SK-N-SH (cell line): Measurements from ENCODE around the gene CPT1B. TPM values are rescaled to one million over a fixed set of nuclear protein-coding genes. Genes with fewer than 3 reads are reported as not detected.

Experiments used
- CTCF ChIA-PET: fragments of 300-600, 350-600 bp; formaldehyde crosslinking; extraction: SDS; loops from one replicate; lab custom pipeline; 2021; lab: Yijun Ruan, JAX
- POLR2A ChIA-PET: fragments of 350-600 bp; sonication (Branson Sonifier 250); formaldehyde crosslinking; extraction: SDS; loops from one replicate; lab custom pipeline; 2020; ENCODE audit warnings: antibody characterized with exemption, inconsistent platforms; lab: Yijun Ruan, JAX
- DNase-seq: peaks from one replicate; pipeline ENCODE4 v3.0.0; 2012
- H2AFZ ChIP-seq: fragments of 200-600 bp; sonication (generic); 2 replicates; pipeline ENCODE4 v1.8.1; 2016; ENCODE audit warnings: antibody characterized with exemption, mild to moderate bottlenecking, low read depth
- H3F3A ChIP-seq: fragments of 200-600 bp; sonication (generic); replicated peaks from 2 replicates; pipeline ENCODE3; 2016; ENCODE audit warnings: antibody characterized with exemption, mild to moderate bottlenecking; ENCODE audit not compliant: insufficient read depth
- H3K27ac ChIP-seq, 2 experiments: fragments of 200-500 bp in 1 of 2; fragments of 200-600 bp in 1 of 2; sonication (Bioruptor generic) in 1 of 2; sonication (generic), shearing (Covaris generic) in 1 of 2; 2 replicates each; pipeline versions ENCODE4 v1.5.1 to v1.6.1; 2014 to 2016; ENCODE audit warnings: low read depth in 2 of 2, inconsistent platforms in 1 of 2, low read length in 1 of 2, mild to moderate bottlenecking in 1 of 2, mixed read lengths in 1 of 2
- H3K27me3 ChIP-seq: fragments of 200-600 bp; sonication (generic), shearing (Covaris generic); 2 replicates; pipeline ENCODE4 v1.6.1; 2016; ENCODE audit warnings: mixed run types; ENCODE audit not compliant: insufficient read depth
- H3K36me3 ChIP-seq, 2 experiments: fragments of 200-500 bp in 1 of 2; fragments of 200-600 bp in 1 of 2; sonication (Bioruptor generic) in 1 of 2; sonication (generic) in 1 of 2; replicated peaks in 1 of 2; 2 replicates each; pipeline versions ENCODE3 to v1.5.1; 2014 to 2016; ENCODE audit warnings: low read length in 1 of 2, mild to moderate bottlenecking in 1 of 2; ENCODE audit not compliant: insufficient read depth in 2 of 2, control insufficient read depth in 1 of 2
- H3K4me1 ChIP-seq, 2 experiments: fragments of 200-500 bp in 1 of 2; fragments of 200-600 bp in 1 of 2; sonication (Bioruptor generic) in 1 of 2; sonication (generic), shearing (Covaris generic) in 1 of 2; 2 replicates each; pipeline versions ENCODE4 v1.5.1 to v1.6.1; 2014 to 2016; ENCODE audit warnings: low read depth in 1 of 2, low read length in 1 of 2, mixed run types in 1 of 2; ENCODE audit not compliant: insufficient read depth in 2 of 2, control insufficient read depth in 1 of 2
- H3K4me2 ChIP-seq: fragments of 200-600 bp; sonication (generic), shearing (Covaris generic); 2 replicates; pipeline ENCODE4 v1.6.1; 2017; ENCODE audit warnings: mixed run types
- H3K4me3 ChIP-seq, 2 experiments: fragments of 200-500 bp in 1 of 2; fragments of 200-600 bp in 1 of 2; sonication (Bioruptor generic) in 1 of 2; sonication (generic), shearing (Covaris generic) in 1 of 2; 2 replicates each; pipeline versions ENCODE4 v1.5.1 to v1.8.1; 2014 to 2016; ENCODE audit warnings: low read depth in 2 of 2, inconsistent platforms in 1 of 2, low read length in 1 of 2, mild to moderate bottlenecking in 1 of 2, mixed read lengths in 1 of 2, moderate library complexity in 1 of 2
- H3K79me2 ChIP-seq: fragments of 200-600 bp; sonication (generic); 2 replicates; pipeline ENCODE4 v1.8.1; 2017; ENCODE audit warnings: mild to moderate bottlenecking; ENCODE audit not compliant: insufficient read depth
- H3K9ac ChIP-seq: fragments of 200-600 bp; sonication (generic); 2 replicates; pipeline ENCODE4 v1.6.1; 2017; ENCODE audit warnings: mixed run types
- H3K9me2 ChIP-seq: fragments of 200-600 bp; sonication (generic); 2 replicates; pipeline ENCODE4 v1.6.1; 2017; ENCODE audit warnings: mixed run types
- H3K9me3 ChIP-seq: fragments of 200-600 bp; sonication (generic); 2 replicates; pipeline ENCODE4 v1.6.1; 2017; ENCODE audit warnings: mixed run types, mild to moderate bottlenecking, moderate library complexity
- H4K20me1 ChIP-seq: fragments of 200-600 bp; sonication (generic); 2 replicates; pipeline ENCODE4 v1.6.1; 2017; ENCODE audit warnings: mild to moderate bottlenecking, mixed run types; ENCODE audit not compliant: insufficient read depth
- CHD2 ChIP-seq: fragments of 150-350 bp; IDR thresholded peaks from 2 replicates; pipeline ENCODE4 v1.6.1; 2018; ENCODE audit warnings: low read length; ENCODE audit not compliant: partially characterized antibody
- FOSL2 ChIP-seq: IDR thresholded peaks from 2 replicates; pipeline ENCODE4 v1.4.0; 2012; ENCODE audit warnings: low read depth, mild to moderate bottlenecking, moderate library complexity, borderline replicate concordance
- FOXJ3 ChIP-seq: sonication (generic); formaldehyde crosslinking; IDR thresholded peaks from 2 replicates; pipeline ENCODE4 v1.5.1; 2020; ENCODE audit warnings: mild to moderate bottlenecking, missing genetic modification reagents
- FOXM1 ChIP-seq: IDR thresholded peaks from 2 replicates; pipeline ENCODE4 v1.4.0; 2012; ENCODE audit warnings: low read depth, mild to moderate bottlenecking
- GABPA ChIP-seq: IDR thresholded peaks from 2 replicates; pipeline ENCODE4 v1.4.0; 2012; ENCODE audit warnings: low read depth, mild to moderate bottlenecking
- GATA2 ChIP-seq: sonication (generic); formaldehyde crosslinking; IDR thresholded peaks from 2 replicates; pipeline ENCODE4 v1.5.0; 2020; ENCODE audit warnings: mild to moderate bottlenecking, missing genetic modification reagents
- JUND ChIP-seq: IDR thresholded peaks from 2 replicates; pipeline ENCODE4 v1.4.0; 2012
- MEF2A ChIP-seq: IDR thresholded peaks from 2 replicates; pipeline ENCODE4 v1.4.0; 2012; ENCODE audit warnings: low read depth, borderline replicate concordance
- MXI1 ChIP-seq: IDR thresholded peaks from 2 replicates; pipeline ENCODE4 v1.6.1; 2012; ENCODE audit warnings: mild to moderate bottlenecking, low read depth, low read length, improper control_type of control experiment
- NFIC ChIP-seq: IDR thresholded peaks from 2 replicates; pipeline ENCODE4 v1.4.0; 2012; ENCODE audit warnings: borderline replicate concordance
- POLR2AphosphoS5 ChIP-seq: IDR thresholded peaks from 2 replicates; pipeline ENCODE4 v1.6.1; 2012; ENCODE audit warnings: low read depth, low read length
- RAD21 ChIP-seq: IDR thresholded peaks from 2 replicates; pipeline ENCODE4 v1.6.1; 2012; ENCODE audit warnings: mild to moderate bottlenecking, low read length
- RXRA ChIP-seq: IDR thresholded peaks from 2 replicates; pipeline ENCODE4 v1.4.0; 2012; ENCODE audit warnings: low read depth, mild to moderate bottlenecking, borderline replicate concordance
- TAF1 ChIP-seq: IDR thresholded peaks from 2 replicates; pipeline ENCODE4 v1.6.1; 2012; ENCODE audit warnings: low read depth, mild to moderate bottlenecking, low read length, moderate library complexity, borderline replicate concordance
- TCF12 ChIP-seq: IDR thresholded peaks from 2 replicates; pipeline ENCODE4 v1.4.0; 2012
- TEAD4 ChIP-seq: IDR thresholded peaks from 2 replicates; pipeline ENCODE4 v1.4.0; 2012; ENCODE audit warnings: mild to moderate bottlenecking, borderline replicate concordance; ENCODE audit not compliant: insufficient read depth
- YY1 ChIP-seq: IDR thresholded peaks from 2 replicates; pipeline ENCODE4 v1.4.0; 2012; ENCODE audit warnings: low read depth, mild to moderate bottlenecking
- WGBS: methylation state at CpG from one replicate; pipeline ENCODE4 v1.1.6; 2017; ENCODE audit warnings: low lambda C conversion rate; 5-methylcytosine and 5-hydroxymethylcytosine counted together
- polyA plus RNA-seq, 3 experiments: library from polyadenylated mRNA; depleted of rRNA; stranded (reverse); fragments of >200 nt; gene quantifications; 2 replicates each; pipeline ENCODE4 v1.2.3, GENCODE V29; 2012
- TF ChIP-seq, protein P1 (sequence below): IDR thresholded peaks from 2 replicates; pipeline ENCODE4 v1.4.0; 2012; ENCODE audit warnings: low read depth, borderline replicate concordance
- TF ChIP-seq, protein P2 (sequence below): fragments of 200-600 bp; sonication (generic); IDR thresholded peaks from 2 replicates; pipeline ENCODE4 v1.6.1; 2017; ENCODE audit warnings: antibody characterized with exemption, mild to moderate bottlenecking, moderate library complexity
- TF ChIP-seq, protein P3 (sequence below): IDR thresholded peaks from 2 replicates; pipeline ENCODE4; 2012
- TF ChIP-seq, protein P4 (sequence below): fragments of 150-350 bp; IDR thresholded peaks from 2 replicates; pipeline ENCODE4 v1.6.1; 2017; ENCODE audit warnings: antibody characterized with exemption, low read length, low read depth, borderline replicate concordance

Gene CPT1B
- polyA plus RNA-seq, 1 of the 3 experiments (the other 2 are of a cell fraction), result 33.2 TPM

DNA sequence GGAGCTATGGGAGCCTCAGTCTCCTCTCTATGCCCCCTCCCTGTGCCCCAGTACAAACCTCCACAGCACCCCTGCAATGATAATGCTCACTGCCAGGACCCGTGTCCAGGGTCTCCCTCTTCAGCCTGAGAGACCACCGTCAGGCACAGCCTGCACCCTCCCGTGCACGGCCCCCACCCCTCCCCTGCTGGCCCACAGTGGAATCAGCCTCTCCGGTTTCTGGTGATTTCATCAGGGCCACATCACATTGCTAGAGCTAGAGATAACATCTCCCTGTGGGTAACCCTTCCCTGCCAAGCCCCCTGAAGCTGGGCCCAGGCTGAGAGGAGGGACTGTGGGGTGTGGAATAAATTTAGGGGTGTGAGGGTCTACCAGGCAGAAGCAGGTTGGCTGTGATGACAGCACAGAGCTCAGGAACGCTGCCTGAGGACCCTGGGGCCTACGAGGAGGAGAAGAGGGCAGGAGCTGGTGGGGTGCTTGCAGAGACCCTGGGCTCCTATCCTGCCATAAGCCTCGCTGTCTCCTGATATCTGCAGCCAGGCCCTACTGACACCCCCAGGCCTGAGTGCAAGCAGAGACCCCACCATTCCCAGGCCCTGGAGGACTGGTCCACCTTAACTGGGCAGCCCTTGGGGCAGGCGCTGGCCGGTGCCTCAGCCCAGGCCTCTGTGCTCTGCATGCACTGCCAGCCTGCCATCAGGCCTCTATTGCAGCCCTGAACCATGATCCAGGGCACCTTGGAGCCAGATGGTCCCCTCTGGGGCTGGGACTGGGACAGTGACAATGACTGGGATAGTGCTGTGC is 32.5 kb downstream of the CPT1B start, which contains the start of gene KLHDC7B:
Gene KLHDC7B (plus strand): TSS at position 378 of the 804 bp plus-strand sequence. CDS start 345 bp downstream, at position 723.
- CTCF ChIA-PET, result interaction anchor here (1.0 to 4.9 kb wide), 5 partner anchors 11 to 75 kb away, joined by 4 to 31 read pairs (median 6); partner anchors contain the start of genes SCO2 and SYCE3
- no peak within 1 kb of the TSS for H3K4me3 ChIP-seq
- no peak for TF ChIP-seq MXI1
- TF ChIP-seq GATA2, result peak; percentile 94
- TF ChIP-seq FOSL2, result no peak
- TF ChIP-seq, protein P1, sequence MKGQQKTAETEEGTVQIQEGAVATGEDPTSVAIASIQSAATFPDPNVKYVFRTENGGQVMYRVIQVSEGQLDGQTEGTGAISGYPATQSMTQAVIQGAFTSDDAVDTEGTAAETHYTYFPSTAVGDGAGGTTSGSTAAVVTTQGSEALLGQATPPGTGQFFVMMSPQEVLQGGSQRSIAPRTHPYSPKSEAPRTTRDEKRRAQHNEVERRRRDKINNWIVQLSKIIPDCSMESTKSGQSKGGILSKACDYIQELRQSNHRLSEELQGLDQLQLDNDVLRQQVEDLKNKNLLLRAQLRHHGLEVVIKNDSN, result no peak
- no peak for TF ChIP-seq GABPA
- TF ChIP-seq, protein P2, sequence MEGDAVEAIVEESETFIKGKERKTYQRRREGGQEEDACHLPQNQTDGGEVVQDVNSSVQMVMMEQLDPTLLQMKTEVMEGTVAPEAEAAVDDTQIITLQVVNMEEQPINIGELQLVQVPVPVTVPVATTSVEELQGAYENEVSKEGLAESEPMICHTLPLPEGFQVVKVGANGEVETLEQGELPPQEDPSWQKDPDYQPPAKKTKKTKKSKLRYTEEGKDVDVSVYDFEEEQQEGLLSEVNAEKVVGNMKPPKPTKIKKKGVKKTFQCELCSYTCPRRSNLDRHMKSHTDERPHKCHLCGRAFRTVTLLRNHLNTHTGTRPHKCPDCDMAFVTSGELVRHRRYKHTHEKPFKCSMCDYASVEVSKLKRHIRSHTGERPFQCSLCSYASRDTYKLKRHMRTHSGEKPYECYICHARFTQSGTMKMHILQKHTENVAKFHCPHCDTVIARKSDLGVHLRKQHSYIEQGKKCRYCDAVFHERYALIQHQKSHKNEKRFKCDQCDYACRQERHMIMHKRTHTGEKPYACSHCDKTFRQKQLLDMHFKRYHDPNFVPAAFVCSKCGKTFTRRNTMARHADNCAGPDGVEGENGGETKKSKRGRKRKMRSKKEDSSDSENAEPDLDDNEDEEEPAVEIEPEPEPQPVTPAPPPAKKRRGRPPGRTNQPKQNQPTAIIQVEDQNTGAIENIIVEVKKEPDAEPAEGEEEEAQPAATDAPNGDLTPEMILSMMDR, result 0 out of 2 replicates have a peak, but pooled peaks have one; percentile 20
- TF ChIP-seq, all 33 proteins: peak for 2

DNA sequence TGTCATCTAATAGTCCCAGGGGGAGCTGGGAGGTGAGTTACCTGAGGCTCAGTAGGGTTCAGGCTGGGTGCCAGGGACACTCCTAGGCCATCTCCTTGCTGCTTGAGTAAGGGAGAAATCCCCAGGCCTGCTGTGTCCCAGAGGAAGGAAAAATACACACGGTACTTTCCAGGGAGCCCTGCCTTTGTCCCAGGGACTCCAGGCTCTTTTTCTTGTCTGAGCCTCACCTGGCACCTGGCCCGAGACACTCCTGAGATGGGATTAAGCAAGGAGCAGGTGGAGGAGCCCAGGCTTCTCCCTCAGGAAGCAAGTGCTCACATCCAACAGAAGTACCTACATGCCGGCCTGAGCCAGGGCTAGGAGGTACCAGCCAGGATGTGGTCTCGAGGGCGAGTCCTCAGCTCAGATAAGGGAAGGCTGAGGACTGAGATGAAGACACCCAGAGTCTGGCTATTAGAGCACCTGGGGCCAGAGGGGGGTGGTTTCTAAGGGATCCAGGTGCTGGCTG is 33.4 kb downstream of the CPT1B start:
- H3K4me2 ChIP-seq, result no peak overlapping the region
- CTCF ChIA-PET, result interaction anchor here (1.1 to 4.9 kb wide), 4 partner anchors 8 to 19 kb away, joined by 4 to 31 read pairs (median 6); partner anchors contain the start of genes SCO2 and SYCE3
- no peak for TF ChIP-seq NFIC
- TF ChIP-seq GATA2, result no peak
- TF ChIP-seq MEF2A, result no peak
- TF ChIP-seq MXI1, result no peak
- no peak for TF ChIP-seq POLR2AphosphoS5
- no peak for TF ChIP-seq TEAD4
- TF ChIP-seq YY1, result no peak
- no peak for TF ChIP-seq TCF12
- no peak for TF ChIP-seq RAD21
- TF ChIP-seq CHD2, result no peak
- TF ChIP-seq JUND, result no peak
- no peak for TF ChIP-seq RXRA
- no peak for TF ChIP-seq TAF1
- no peak for TF ChIP-seq FOXJ3 (CRISPR knock-in tag)
- no peak for TF ChIP-seq FOXM1
- TF ChIP-seq, protein P3, sequence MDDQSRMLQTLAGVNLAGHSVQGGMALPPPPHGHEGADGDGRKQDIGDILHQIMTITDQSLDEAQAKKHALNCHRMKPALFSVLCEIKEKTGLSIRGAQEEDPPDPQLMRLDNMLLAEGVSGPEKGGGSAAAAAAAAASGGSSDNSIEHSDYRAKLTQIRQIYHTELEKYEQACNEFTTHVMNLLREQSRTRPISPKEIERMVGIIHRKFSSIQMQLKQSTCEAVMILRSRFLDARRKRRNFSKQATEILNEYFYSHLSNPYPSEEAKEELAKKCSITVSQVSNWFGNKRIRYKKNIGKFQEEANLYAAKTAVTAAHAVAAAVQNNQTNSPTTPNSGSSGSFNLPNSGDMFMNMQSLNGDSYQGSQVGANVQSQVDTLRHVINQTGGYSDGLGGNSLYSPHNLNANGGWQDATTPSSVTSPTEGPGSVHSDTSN, result no peak
- TF ChIP-seq, protein P1, result no peak
- TF ChIP-seq, protein P4, sequence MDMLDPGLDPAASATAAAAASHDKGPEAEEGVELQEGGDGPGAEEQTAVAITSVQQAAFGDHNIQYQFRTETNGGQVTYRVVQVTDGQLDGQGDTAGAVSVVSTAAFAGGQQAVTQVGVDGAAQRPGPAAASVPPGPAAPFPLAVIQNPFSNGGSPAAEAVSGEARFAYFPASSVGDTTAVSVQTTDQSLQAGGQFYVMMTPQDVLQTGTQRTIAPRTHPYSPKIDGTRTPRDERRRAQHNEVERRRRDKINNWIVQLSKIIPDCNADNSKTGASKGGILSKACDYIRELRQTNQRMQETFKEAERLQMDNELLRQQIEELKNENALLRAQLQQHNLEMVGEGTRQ, result no peak

More for the DNA sequence above, 32.5 kb downstream of the CPT1B start, which contains the start of gene KLHDC7B:
- Histone ChIP-seq H3K27me3 (no peaks in the 10 kb centered on the region), H3K9me2 (no peaks in the 10 kb centered on the region), H3F3A (peaks cover 3% of the 10 kb centered on the region), H3K4me1 (peaks cover 0 to 9% of the 10 kb centered on the region in 2 experiments; a peak in 1 of 4 replicates), H2AFZ (no peak within 1 kb of the TSS), H3K9me3 (no peaks in the 10 kb centered on the region), H3K9ac (no peak within 1 kb of the TSS), H4K20me1 (no peaks in the 10 kb centered on the region), H3K4me2 (no peak within 1 kb of the TSS), H3K79me2 (no peaks in the 10 kb centered on the region), H3K36me3 (no peaks in the 10 kb centered on the region), H3K27ac (no peak within 1 kb of the TSS)
- WGBS, result 29% methylated on average over 4 of the region's 10 CpGs
- DNase-seq, result peak; percentile 82
- POLR2A ChIA-PET, result interaction anchor here (1.6 to 2.3 kb wide), 2 partner anchors 17 to 21 kb away, joined by 5 to 7 read pairs; partner anchors contain the start of genes SCO2 and SYCE3

More for the DNA sequence above, 33.4 kb downstream of the CPT1B start:
- Histone ChIP-seq H3K9me2 (no peaks in the 10 kb centered on the region), H3K79me2 (no peaks in the 10 kb centered on the region), H3K4me1 (peaks cover 4 to 9% of the 10 kb centered on the region in 2 experiments; a peak in 2 of 4 replicates), H4K20me1 (no peaks in the 10 kb centered on the region), H3K9me3 (no peaks in the 10 kb centered on the region), H3K9ac (no peak overlapping the region), H3K27me3 (no peaks in the 10 kb centered on the region), H3K27ac (no peak overlapping the region), H2AFZ (no peak overlapping the region), H3K4me3 (no peak overlapping the region), H3F3A (peaks cover 6% of the 10 kb centered on the region), H3K36me3 (no peaks in the 10 kb centered on the region)
- DNase-seq, result no peak
- POLR2A ChIA-PET, result interaction anchor here (1.6 to 2.3 kb wide), 2 partner anchors 18 to 20 kb away, joined by 5 to 7 read pairs; partner anchors contain the start of genes SCO2 and SYCE3
- WGBS, result 83% methylated on average over 3 of the region's 5 CpGs
